HTERT RPE-1 (cell line): Measurements from ENCODE around the gene WNK2.

ENCODE experiments used
- in situ Hi-C: fragments of 300-500 bp; cut with MboI; formaldehyde crosslinking; loops from 4 replicates; pipeline ENCODE4 v1.14.3; 2020; ENCODE audit warnings: low sequenced_read_pairs

The WNK2 gene

DNA sequence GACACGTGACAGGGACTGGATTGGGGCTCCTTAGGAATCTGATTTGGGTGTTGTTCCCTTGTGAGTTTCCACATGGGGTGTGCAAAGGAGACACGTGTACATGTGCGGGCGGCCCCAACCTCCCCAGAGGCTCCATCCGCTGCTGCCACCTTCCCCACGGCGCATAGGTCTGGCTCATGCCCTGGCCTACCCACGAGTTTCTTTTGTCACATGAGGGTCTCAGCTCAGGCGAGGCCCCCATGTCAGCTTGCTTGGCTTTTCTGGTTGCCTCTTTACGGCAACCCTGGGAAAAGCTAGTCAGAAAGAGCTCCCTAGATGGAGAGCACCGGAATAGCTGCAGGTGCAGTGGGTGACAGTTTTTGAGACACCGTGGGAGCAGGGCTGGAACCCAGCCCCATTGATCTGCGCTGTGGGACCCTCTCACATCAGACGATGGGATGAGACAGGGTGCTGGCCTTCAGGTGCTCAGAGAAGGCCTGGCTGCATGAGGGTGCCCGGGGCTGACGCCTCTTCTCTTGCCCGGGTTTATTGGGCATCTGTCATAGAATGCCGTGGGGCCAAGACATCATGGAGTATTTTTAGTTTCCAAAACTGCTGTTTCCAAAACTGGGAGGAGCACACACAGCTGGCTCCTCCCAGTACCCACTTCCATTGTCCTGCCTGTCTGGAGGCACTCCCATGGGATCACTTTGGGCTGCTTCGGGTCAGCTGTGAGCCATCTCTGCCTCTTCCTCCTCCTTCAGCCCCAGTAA, 107.8 kb downstream of the WNK2 start:
- in situ Hi-C loops, result no loop called here

DNA sequence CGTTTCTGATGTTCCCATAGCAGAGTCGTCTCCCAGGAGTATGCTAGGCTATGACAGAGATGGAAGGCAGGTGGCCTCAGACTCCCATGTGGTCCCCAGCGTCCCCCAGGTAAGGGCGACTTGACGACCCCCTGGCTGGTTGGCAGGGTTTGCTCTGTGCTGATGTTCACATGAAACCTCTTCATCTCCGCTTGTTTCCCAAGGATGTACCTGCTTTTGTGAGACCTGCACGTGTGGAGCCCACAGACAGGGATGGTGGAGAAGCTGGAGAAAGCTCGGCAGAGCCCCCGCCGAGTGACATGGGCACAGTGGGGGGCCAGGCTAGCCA, 108.3 kb downstream of the WNK2 start:
- in situ Hi-C loops, result no loop called here

DNA sequence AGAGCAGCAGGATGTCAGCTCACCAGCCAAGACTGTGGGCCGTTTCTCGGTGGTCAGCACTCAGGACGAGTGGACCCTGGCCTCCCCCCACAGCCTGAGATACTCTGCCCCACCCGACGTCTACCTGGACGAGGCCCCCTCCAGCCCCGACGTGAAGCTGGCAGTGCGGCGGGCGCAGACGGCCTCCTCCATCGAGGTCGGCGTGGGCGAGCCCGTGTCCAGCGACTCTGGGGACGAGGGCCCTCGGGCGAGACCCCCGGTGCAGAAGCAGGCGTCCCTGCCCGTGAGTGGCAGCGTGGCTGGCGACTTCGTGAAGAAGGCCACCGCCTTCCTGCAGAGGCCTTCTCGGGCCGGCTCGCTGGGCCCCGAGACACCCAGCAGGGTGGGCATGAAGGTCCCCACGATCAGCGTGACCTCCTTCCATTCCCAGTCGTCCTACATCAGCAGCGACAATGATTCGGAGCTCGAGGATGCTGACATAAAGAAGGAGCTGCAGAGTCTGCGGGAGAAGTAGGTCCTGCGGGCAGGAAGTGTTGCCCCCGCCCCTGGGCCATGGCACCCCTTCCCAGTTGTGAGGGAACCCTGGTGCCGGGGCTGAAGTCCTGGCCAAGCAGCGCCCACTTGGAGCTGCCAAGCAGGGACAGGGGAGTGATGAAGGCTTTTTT, 108.9 kb downstream of the WNK2 start:
- in situ Hi-C loops, result no loop called here

DNA sequence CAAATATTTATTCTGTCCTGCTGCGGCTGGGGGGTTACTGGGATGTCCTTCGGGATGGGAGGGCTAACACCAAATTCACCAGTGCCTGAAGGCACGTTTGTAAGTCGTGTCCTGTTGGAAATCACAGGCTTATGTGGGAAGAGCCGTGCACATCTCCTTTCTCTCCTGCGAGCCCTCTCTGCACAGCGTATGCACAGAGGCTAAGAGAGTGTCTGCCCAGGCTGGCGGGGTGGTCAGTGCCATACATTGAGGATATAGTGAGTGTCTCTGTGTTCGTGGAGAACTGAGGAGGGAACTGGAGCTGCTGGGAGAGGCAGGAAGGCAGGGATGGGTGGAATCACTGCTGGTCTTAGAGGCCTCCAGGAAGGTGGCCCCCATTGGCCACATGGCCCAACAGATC, 110.1 kb downstream of the WNK2 start:
- in situ Hi-C loops, result no loop called here

DNA sequence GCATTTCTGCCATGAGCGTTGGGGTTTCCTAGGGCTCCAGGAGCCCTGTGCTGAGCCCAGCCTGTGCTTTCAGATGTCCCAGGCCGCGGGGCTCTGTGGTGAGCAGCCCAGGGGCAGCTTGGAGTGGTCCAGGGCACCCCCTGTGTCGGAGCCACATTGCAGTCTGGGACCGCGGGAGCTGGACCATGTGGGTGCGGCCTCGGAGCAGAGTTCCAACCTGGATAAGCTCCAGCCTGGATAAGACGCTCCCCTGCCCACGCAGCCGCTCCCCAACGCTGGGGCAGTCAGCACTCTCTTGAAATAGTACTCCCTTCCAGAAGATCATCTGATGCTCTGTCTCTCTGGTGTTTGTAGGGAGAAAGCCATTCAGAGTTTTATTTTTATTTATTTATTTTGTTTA, 111.1 kb downstream of the WNK2 start:
- in situ Hi-C loops, result no loop called here

DNA sequence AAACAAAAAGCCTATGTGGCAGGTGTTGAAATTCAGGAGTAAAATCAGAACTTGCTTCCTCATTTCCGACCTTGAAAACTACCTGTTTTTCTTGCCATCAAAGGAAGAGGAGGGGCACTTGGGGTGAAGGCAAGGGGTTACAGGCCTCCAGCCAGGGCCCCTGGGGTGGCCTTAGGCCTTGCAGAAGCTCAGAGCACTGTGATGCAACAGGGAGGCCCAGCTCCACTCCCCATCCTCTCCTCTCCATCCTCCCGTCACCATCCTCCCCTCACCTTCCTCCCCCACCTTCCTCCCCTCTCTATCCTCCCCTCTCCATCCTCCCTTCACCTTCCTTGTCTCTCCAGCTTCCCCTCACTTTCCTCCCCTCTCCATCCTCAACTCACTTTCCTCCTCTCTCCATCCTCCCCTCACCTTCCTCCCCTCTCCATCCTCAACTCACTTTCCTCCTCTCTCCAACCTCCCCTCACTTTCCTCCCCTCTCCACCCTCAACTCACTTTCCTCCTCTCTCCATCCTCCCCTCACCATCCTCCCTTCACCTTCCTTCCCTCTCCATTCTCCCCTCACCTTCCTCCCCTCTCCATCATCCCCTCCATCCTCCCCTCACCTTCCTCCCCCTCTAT, 111.6 kb downstream of the WNK2 start:
- in situ Hi-C loops, result no loop called here

DNA sequence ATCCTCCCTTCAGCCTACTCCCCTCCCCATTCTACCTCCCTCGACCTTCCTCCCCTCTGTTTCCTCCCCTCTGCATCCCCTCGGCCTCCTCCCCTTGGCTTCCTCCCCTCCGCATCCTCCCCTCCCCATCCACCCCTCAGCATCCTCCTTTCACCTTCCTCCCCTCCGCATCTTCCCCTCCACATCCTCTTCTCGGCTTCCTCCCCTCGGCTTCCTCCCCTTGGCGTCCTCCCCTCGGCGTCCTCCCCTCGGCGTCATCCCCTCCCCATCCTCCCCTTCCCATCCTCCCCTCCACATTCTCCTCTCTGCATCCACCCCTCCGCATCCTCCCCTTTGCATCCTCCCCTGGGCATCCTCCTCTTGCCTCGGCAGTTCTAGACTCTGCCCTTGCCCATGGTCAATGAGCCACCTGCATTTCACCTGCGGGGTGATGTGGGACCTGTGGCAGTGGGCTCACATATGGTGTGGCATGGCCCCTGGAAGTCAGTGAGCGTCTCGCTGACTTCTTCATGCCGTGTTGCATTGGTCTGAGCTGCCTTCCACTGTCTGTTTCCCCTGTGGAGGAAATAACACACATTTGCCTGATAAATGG, 113.0 kb downstream of the WNK2 start:
- in situ Hi-C loops, result no loop called here

DNA sequence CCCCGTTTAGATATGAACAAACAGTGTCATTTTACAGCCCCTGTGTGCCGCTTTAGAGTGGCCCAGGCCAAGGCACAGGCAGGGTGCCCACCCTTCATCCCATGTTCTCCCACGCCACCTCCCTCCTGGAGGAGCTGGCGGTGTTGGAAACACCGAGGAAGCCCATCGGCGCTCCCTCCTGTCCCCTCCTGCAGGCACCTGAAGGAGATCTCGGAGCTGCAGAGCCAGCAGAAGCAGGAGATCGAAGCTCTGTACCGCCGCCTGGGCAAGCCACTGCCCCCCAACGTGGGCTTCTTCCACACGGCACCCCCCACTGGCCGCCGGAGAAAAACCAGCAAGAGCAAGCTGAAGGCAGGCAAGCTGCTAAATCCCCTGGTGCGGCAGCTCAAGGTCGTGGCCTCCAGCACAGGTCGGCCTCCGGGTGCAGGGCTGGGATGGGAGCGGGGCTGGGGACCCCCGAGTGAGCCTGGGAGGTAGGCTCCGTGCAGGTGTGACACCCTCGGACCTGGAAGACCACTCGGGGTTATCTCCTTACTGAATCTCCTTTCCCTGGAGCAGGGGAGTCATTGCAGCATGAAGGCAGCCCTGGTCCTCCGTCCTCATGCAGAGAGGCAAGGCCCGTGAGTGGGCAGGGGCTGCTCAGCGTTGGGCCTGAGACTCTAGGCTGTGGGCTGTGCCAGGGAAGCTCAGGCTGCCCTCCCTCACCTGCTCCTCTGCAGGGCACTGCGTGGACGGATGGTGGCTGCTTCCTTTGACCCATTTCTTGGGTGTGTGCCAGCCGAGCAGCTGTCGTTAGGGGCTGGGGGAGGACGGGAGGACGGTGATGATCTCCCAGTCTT, 113.9 kb downstream of the WNK2 start:
- in situ Hi-C loops, result no loop called here

DNA sequence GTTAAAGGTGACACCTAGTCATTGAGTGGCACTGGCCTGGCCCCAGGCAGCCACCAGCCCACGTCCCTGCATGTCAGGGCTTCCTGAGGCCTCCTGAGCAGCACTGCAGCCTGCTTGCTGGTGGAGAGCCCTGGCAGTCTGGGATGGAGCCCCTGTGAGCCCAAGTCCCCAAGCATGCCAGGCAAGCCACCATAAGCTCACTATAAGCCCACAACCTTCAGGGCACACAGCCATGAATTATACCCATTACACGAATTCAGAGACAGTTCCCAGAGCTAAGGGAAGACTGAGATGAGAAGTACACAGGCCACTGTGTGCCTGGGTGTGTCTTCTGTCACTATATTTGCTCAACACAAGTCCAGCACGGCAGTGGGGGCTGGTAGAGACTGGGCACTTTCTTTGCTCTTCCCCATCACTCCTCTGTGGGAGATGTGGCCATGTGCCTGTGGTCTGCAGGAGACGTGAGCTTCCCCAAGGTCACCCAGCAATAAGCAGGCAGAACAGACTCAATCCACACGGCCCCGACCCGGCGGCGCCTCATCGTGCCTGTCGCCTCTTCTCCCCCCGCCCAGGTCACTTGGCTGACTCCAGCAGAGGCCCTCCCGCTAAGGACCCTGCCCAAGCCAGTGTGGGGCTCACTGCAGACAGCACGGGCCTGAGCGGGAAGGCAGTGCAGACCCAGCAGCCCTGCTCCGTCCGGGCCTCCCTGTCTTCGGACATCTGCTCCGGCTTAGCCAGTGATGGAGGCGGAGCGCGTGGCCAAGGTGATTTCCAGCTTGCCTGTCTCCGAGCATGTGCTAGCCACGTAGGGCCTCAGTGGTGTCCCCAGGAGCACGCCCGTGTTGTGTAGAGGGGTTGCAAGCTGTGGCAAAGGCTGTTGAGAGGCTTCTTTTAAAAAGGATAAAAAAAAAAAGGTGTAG, 114.8 kb downstream of the WNK2 start:
- in situ Hi-C loops, result no loop called here

DNA sequence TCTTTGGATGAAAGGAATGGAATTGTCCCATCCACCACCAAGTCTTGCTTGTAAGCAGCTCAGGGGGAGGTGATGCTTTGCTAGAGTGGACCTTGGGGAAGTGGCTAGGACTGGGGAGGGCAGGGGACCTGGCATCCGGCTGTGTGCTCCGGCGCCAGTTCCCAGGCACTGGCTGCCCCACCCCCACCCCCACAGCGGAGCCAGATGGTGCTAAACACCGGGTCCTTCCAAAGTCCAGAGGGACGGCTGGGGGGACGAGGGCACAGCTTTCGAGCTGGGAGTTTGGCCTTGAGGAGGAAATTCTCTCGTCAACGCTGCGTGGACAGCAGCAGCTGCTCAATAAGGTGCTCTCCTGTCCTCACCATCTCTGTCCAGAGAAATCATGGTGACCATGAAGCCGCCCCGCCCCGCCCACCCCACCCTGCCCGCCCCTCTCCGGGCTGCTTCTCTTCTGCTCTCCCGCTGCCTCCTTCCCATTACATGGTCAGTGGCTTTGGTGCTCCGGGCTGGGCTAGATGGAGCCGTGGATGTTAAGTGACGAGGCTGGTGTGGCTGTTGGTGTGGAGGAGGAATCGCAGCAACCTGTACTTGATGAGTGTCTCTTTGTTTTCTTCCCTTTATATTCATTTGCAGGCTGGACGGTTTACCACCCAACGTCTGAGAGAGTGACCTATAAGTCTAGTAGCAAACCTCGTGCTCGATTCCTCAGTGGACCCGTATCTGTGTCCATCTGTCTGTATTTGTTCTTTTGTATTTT, 115.7 kb downstream of the WNK2 start:
- in situ Hi-C loops, result no loop called here

DNA sequence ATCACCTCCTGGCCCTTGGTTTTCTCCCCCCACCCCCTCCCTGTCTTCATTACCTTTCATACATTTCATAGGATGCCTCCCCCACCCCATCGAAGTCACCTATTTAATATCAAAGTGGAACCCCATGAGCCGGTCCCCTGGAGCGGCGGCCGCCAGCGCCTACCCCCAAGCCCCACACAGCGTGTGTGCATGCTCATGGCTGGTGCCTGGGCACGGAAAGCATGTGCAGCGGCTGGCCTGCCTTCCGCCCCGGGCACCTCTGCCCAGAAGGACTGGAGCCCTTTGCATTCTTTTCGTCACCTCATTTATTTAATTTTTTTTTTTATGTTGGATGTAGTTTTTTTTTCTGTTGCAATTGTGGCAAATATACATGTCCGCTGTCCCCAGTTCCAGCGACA, 116.2 kb downstream of the WNK2 start:
- in situ Hi-C loops, result no loop called here

DNA sequence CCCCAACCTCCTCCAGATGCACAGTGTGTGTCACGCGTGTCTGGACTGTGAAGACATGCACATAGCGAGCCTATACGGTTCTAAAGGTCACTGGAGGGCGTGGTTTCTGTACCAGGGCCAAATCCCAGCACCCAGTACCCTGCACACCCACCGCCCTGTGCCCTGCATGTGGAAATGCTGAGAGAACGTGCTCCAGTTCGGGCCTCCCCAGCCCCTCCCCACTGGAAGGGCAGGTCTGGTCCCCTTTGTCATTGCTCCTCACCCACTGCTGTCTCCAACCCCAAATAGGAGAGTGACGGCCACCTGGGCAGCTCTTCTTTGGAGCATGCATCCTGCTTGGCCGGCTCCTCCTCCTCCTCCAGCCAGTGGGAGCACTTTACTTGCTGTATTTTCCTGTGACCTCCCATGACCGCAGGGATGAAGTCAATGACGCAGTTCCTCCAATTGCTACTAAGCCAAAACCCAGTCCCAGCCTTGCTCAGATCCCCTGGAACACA, 116.7 kb downstream of the WNK2 start:
- in situ Hi-C loops, result no loop called here

DNA sequence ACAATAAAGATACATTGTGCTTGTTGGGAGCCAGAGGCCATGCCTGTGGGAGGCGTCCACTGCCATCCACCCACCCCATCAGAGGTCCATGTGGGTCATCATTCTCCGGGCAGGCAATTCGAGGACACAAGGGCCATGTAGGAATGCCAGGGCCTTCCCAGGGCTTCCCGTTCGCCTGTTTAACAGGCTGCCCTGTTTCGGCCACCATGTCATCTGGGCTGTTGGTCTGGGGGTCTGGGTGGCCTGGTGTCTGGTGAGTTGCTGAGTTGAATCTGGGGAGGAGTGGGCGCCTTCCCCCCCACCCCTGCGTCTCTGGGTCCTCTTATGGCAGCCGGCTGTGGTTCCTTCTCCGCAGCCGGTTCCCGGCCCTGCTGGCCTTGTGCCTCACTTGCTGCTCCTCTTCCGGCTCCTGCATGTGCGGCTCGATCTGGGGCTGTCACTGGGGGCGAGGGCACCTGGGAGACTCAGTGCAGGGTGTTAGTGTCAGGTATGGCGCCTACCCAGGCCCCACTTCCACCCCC, 117.4 kb downstream of the WNK2 start:
- in situ Hi-C loops, result no loop called here

DNA sequence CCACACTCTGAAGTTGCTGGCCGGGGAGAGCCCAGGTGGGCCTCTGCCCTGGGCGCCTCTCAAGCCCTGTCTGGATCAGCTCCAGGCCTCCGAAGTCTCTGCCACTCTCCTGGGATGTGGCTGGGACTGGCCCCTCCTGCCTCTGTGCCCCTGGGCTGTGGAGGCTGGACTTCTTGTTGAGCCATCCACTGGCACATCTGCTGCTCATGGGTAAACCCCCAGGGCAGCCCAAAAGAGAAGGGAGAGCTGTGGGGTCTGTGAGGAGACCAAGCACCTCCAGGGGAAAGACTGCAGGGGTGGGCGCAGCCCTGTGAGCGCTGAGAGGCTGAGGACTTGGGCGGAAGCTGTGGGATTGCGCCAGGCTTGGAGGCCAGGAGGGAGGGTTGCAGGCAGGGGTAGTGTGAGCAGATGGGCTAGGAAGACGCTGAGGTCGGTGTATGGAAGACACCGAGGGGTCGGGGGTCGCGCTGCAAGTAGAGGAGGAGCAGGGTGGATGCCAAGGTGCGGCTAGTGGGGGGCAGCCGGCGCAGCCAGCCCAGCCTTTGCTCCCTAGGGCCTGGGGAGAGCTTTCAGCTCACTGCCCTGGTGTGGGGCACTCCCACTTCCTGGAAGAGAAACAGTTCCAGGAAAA, 118.1 kb downstream of the WNK2 start:
- in situ Hi-C loops, result no loop called here

DNA sequence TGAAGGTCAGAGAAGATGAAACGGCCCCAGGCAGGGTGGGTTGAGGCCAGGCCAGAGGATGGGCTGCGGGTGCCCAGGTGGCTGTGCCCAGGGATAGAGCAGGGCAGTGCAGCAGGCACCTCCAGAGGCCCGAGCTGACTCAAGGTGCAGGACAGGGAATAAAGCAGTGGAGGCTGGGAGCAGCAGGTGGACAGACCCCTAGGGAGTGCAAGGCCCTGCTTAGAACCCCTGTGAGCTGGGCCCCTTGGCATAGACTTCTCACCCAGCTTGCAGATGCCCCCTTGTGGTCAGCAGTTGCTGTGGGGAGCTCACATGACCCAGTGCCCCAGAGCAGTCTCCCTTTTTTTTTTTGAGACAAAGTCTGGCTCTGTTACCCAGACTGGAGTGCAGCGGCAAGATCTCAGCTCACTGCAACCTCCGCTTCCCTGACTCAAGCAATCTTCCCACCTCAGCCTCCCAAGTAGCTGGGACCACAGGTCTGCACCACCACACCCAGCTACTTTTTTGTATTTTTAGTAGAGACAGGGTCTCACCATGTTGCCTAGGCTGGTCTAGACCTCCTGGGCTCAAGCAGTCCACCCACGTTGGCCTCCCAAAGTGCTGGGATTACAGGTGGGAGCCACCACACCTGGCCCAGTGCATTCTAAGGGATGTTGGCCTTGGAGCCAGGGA, 118.8 kb downstream of the WNK2 start:
- in situ Hi-C loops, result no loop called here

DNA sequence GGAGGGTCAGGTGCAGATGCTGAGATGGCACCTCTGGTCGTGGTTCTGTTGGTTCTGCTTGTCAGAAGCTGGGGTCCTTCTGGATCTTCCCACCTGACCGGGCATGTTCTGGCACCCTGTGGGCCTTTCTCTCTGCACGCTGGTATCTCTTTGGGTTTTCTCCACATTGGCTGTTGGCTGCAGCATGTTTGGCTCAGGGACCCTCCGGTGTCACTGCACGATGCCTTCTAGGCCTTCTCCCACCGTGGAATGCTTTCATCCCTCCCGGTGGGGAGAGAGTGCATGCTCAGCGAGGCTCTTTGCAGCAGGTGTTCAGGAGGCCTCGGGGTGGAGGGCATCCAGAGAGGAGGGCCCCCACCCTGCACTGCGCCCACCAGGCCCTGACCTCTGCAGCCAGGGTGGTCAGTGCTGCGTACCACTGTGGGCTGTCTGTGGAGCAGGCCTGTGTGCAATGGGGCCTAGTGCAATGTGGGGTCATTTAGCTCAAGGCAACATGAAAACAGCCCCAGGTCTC, 119.4 kb downstream of the WNK2 start:
- in situ Hi-C loops, result no loop called here

DNA sequence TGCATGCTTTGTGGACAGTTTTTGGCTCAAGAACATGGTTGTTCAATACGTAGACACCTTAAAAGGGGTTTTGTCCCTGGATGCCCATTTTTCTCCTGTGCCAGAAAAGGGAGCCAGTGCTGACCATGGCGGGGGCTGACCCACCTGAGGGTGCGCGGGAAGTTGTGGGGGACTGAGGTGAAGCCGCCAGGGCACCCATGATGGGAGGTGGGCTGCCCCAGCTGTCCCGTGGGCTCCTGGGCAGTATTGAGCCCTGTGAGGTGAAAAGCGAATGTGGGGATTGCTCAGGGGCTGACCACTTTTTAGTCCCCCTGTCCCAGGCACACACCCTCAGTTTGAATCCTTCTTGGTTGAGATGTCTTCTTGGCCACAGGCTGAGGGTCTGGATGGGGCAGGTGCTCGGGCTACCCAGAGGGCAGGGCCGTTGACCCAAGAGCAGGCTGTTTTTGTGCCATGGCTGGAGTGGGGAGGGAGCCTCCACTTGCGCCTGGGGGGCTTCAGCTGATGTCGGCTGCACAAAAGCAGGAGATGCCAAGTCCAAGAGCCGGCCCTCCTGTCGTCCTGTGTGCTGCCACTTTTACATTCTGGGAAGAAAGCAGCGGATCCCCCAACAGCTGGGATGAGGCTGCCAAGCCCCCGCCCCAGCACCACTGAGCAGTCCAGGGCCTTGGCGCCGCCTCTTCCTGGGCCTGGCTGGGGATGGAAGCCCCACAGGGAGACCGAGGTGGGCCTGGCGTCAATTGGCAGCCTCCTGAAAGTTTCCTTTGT, 120.1 kb downstream of the WNK2 start:
- in situ Hi-C loops, result no loop called here
